SIG-M5 (cell line): ENCODE data around the gene GPC2.
"Not testable (repeated sequence)": the region's sequence is repeated elsewhere in the genome, so short reads cannot be mapped to it uniquely, and the experiment has no call there.

Experiments
- DNase-seq: peaks from one replicate; lab custom pipeline; 2025; lab: John Stamatoyannopoulos, UW

GPC2 gene

GRCh38 chr7:100204454-100204853, 27.3 kb upstream of the GPC2 start:
- no peak for DNase-seq

- DNase-seq, result no peak
Observed at GRCh38 chr7:100200693-100201092, 23.5 kb upstream of the GPC2 start.

- DNase-seq, result no peak
Observed at GRCh38 chr7:100198266-100198665, 21.1 kb upstream of the GPC2 start.

- DNase-seq, result not testable (repeated sequence)
Observed at GRCh38 chr7:100195901-100196322, 18.7 kb upstream of the GPC2 start.

GRCh38 chr7:100195222-100195621, 18.0 kb upstream of the GPC2 start:
- no peak for DNase-seq

- DNase-seq, result no peak
Observed at GRCh38 chr7:100192969-100193368, 15.8 kb upstream of the GPC2 start.

- not testable (repeated sequence) for DNase-seq
Observed at GRCh38 chr7:100192281-100192862, 15.2 kb upstream of the GPC2 start.

GRCh38 chr7:100191775-100192174, 14.6 kb upstream of the GPC2 start:
- DNase-seq, result peak; percentile 68

- DNase-seq, result no peak
Observed at GRCh38 chr7:100190048-100190711, 13.0 kb upstream of the GPC2 start.

GRCh38 chr7:100189061-100189460, 11.9 kb upstream of the GPC2 start:
- DNase-seq, result no peak

GRCh38 chr7:100185726-100186125, 8.5 kb upstream of the GPC2 start:
- no peak for DNase-seq

GRCh38 chr7:100183090-100183489, 5.9 kb upstream of the GPC2 start:
- DNase-seq, result not testable (repeated sequence)

- DNase-seq, result not testable (repeated sequence)
Observed at GRCh38 chr7:100182616-100183015, 5.4 kb upstream of the GPC2 start.

GRCh38 chr7:100180084-100180483, 2.9 kb upstream of the GPC2 start:
- not testable (repeated sequence) for DNase-seq

- no peak for DNase-seq
Observed at GRCh38 chr7:100176096-100177044, 811 bp downstream of the GPC2 start.

- no peak for DNase-seq
Observed at GRCh38 chr7:100175296-100175935, 1.8 kb downstream of the GPC2 start.

- no peak for DNase-seq
Observed at GRCh38 chr7:100174582-100174981, 2.6 kb downstream of the GPC2 start.

GRCh38 chr7:100173806-100174495, 3.2 kb downstream of the GPC2 start:
- DNase-seq, result no peak

GRCh38 chr7:100171840-100172239, 5.3 kb downstream of the GPC2 start:
- no peak for DNase-seq

- DNase-seq, result no peak
Observed at GRCh38 chr7:100171087-100171681, 6.0 kb downstream of the GPC2 start.
